Endothelial cell of umbilical vein (primary cell): Measurements from ENCODE around the gene TRDMT1. TPM values are rescaled to one million over a fixed set of nuclear protein-coding genes. Genes with fewer than 3 reads are reported as not detected.

ENCODE experiments used
- BruUV-seq: library from RNA; stranded (reverse); fragments of 400-500 nt; replicated peaks from 2 replicates; lab custom pipeline; 2021; lab: Mats Ljungman, UMichigan
- CTCF ChIA-PET: fragments of 300-600, 350-600 bp; sonication (Branson Sonifier 250); formaldehyde crosslinking; loops from one replicate; lab custom pipeline; 2021; ENCODE audit warnings: antibody characterized with exemption, inconsistent platforms; lab: Charles Lee
- POLR2A ChIA-PET: fragments of 300-600, 350-600 bp; sonication (Branson Sonifier 250); formaldehyde crosslinking; loops from one replicate; lab custom pipeline; 2021; ENCODE audit warnings: antibody characterized with exemption, inconsistent platforms; lab: Charles Lee
- DNase-seq: peaks from one replicate; pipeline ENCODE4 v3.0.0-alpha.2; 2011; ENCODE audit warnings: low read depth, low spot score
- FAIRE-seq: peaks from 2 replicates; lab custom pipeline; 2011; peaks lifted over from hg19 to GRCh38; lab: Jason Lieb, UNC
- H2AFZ ChIP-seq: 2 replicates; pipeline ENCODE4 v1.6.0; 2012; ENCODE audit warnings: low read depth, low read length, control low read depth, inconsistent platforms
- H3K27ac ChIP-seq: 2 replicates; pipeline ENCODE4 v1.5.1; 2011; ENCODE audit warnings: low read depth, mild to moderate bottlenecking, control low read depth, low read length, moderate library complexity; ENCODE audit not compliant: insufficient read depth
- H3K27me3 ChIP-seq, 2 experiments: 2 replicates each; pipeline versions ENCODE4 v1.6.0 to v1.6.1; 2011; ENCODE audit warnings: low read length in 2 of 2, mixed read lengths in 1 of 2; ENCODE audit not compliant: control insufficient read depth in 2 of 2, insufficient read depth in 2 of 2
- H3K36me3 ChIP-seq, 2 experiments: 2 replicates in 1 of 2; 3 replicates in 1 of 2; pipeline ENCODE4 v1.5.1; 2011; ENCODE audit warnings: low read length in 2 of 2, mild to moderate bottlenecking in 1 of 2, moderate library complexity in 1 of 2; ENCODE audit not compliant: control insufficient read depth in 2 of 2, insufficient read depth in 2 of 2; ENCODE audit errors: extremely low read depth in 1 of 2
- H3K4me1 ChIP-seq: 3 replicates; pipeline ENCODE4 v1.5.1; 2011; ENCODE audit warnings: mild to moderate bottlenecking, low read length; ENCODE audit not compliant: control insufficient read depth, insufficient read depth; ENCODE audit errors: extremely low read depth
- H3K4me2 ChIP-seq: 2 replicates; pipeline ENCODE4 v1.6.1; 2011; ENCODE audit warnings: low read length, control low read depth, mixed read lengths; ENCODE audit not compliant: insufficient read depth
- H3K4me3 ChIP-seq, 3 experiments: fragments of 200-600 bp in 1 of 3; sonication (generic), shearing (Covaris generic) in 1 of 3; replicated peaks in 1 of 3; 2 replicates each; pipeline ENCODE4 v1.5.1; 2011 to 2016; ENCODE audit warnings: control low read depth in 3 of 3, low read length in 3 of 3, mild to moderate bottlenecking in 2 of 3, inconsistent platforms in 1 of 3, low read depth in 1 of 3, moderate library complexity in 1 of 3; ENCODE audit not compliant: insufficient read depth in 1 of 3
- H3K79me2 ChIP-seq: 2 replicates; pipeline ENCODE4 v1.6.0; 2012; ENCODE audit warnings: low read length, inconsistent platforms; ENCODE audit not compliant: control insufficient read depth, insufficient read depth
- H3K9ac ChIP-seq: replicated peaks from 2 replicates; pipeline ENCODE3; 2011; ENCODE audit warnings: low read length, control low read depth; ENCODE audit not compliant: insufficient read depth; ENCODE audit errors: extremely low read depth
- H3K9me1 ChIP-seq: replicated peaks from 3 replicates; pipeline ENCODE4 v1.6.0; 2011; ENCODE audit warnings: mild to moderate bottlenecking, low read length; ENCODE audit not compliant: control insufficient read depth, insufficient read depth; ENCODE audit errors: extremely low read depth
- H3K9me3 ChIP-seq: replicated peaks from 2 replicates; pipeline ENCODE4 v1.5.1; 2012; ENCODE audit warnings: low read length, inconsistent platforms; ENCODE audit not compliant: control insufficient read depth, insufficient read depth
- H4K20me1 ChIP-seq: replicated peaks from 2 replicates; pipeline ENCODE3; 2011; ENCODE audit warnings: mild to moderate bottlenecking, low read length; ENCODE audit not compliant: control insufficient read depth, insufficient read depth; ENCODE audit errors: extremely low read depth
- CTCF ChIP-seq, 2 donors: IDR thresholded peaks; 1 replicate in 1 of 2; 2 replicates in 1 of 2; pipeline ENCODE4 v1.5.1; 2011; ENCODE audit warnings: low read length in 2 of 2, mild to moderate bottlenecking in 2 of 2, moderate library complexity in 2 of 2, control low read depth in 1 of 2, inconsistent platforms in 1 of 2, low read depth in 1 of 2; ENCODE audit not compliant: insufficient read depth in 1 of 2; ENCODE audit errors: extremely low read depth in 1 of 2
- EZH2 ChIP-seq: IDR thresholded peaks from 2 replicates; pipeline ENCODE4 v1.6.1; 2012; ENCODE audit warnings: borderline replicate concordance, low read depth, mild to moderate bottlenecking, moderate library complexity, low read length, inconsistent platforms; ENCODE audit not compliant: severe bottlenecking
- FOS ChIP-seq: IDR thresholded peaks from 2 replicates; pipeline ENCODE4 v1.6.1; 2011; ENCODE audit warnings: mild to moderate bottlenecking, low read length, moderate library complexity, borderline replicate concordance; ENCODE audit not compliant: insufficient read depth
- GATA2 ChIP-seq: IDR thresholded peaks from 2 replicates; pipeline ENCODE4 v1.7.0; 2011; ENCODE audit warnings: low read depth, mild to moderate bottlenecking, moderate library complexity, mixed read lengths, low read length; ENCODE audit not compliant: insufficient read length, insufficient read depth
- JUN ChIP-seq: IDR thresholded peaks from 2 replicates; pipeline ENCODE4 v1.6.1; 2011; ENCODE audit warnings: borderline replicate concordance, low read depth; ENCODE audit not compliant: insufficient read length, insufficient read depth
- MYC ChIP-seq: IDR thresholded peaks from one replicate; pipeline ENCODE4 v1.6.1; 2011; ENCODE audit warnings: mild to moderate bottlenecking, low read depth, low read length
- POLR2A ChIP-seq: IDR thresholded peaks from 2 replicates; pipeline ENCODE4 v1.6.1; 2012; ENCODE audit warnings: low read depth, mild to moderate bottlenecking, control low read depth, low read length
- POLR2AphosphoS5 ChIP-seq: IDR thresholded peaks from 2 replicates; pipeline ENCODE4 v1.6.1; 2012; ENCODE audit warnings: low read depth, mild to moderate bottlenecking, control low read depth, low read length, moderate library complexity; ENCODE audit not compliant: insufficient read depth
- dilution Hi-C: fragments of 300-500 bp; cut with MboI; formaldehyde crosslinking; loops from one replicate; pipeline ENCODE4 v1.15.0; 2019; ENCODE audit warnings: low sequenced_read_pairs; ENCODE audit not compliant: extremely low pct_ligation_motif_present
- intact Hi-C: fragments of 100-400 bp; cut with micrococcal nuclease; formaldehyde crosslinking; loops from one replicate; pipeline ENCODE4 v1.10.0; 2022
- polyA plus RNA-seq, 4 experiments: library from polyadenylated mRNA; depleted of rRNA in 3 of 4; stranded (reverse) in 3 of 4; unstranded in 1 of 4; fragments of >200 nt; gene quantifications; 2 replicates each; pipeline versions ENCODE4 v1.2.1 to v1.2.3, GENCODE V29; 2011 to 2012; ENCODE audit warnings: missing spikeins in 1 of 4
- total RNA-seq: library from RNA; stranded (reverse); gene quantifications from 2 replicates; pipeline ENCODE4 v1.2.3, GENCODE V29; 2021
- TF ChIP-seq, protein P1 (sequence below): IDR thresholded peaks from 2 replicates; pipeline ENCODE4 v1.6.1; 2011; ENCODE audit not compliant: insufficient read depth, insufficient read length

The TRDMT1 gene
- total and polyA plus RNA-seq, 2 donors (not counting 3 experiments of a cell fraction or from before 2014, with no cell fraction given) = 10.0 to 12.3 TPM

GRCh38 chr10:17119845-17120244, 81.6 kb downstream of the TRDMT1 start:
- dilution Hi-C loops (no loop called here), intact Hi-C loops (no loop called here)
- Histone ChIP-seq H3K9me1 (no peaks in the 10 kb centered on the region), H3K79me2 (no peaks in the 10 kb centered on the region), H3K9ac (no peak overlapping the region), H3K4me3 (no peak overlapping the region), H3K9me3 (no peaks in the 10 kb centered on the region), H2AFZ (no peak overlapping the region), H3K4me1 (peaks cover 18% of the 10 kb centered on the region), H3K4me2 (no peak overlapping the region), H3K27ac (no peak overlapping the region), H3K36me3 (no peaks in the 10 kb centered on the region), H3K27me3 (no peaks in the 10 kb centered on the region), H4K20me1 (no peaks in the 10 kb centered on the region)
- no TSS peak for BruUV-seq
- ChIA-PET POLR2A (no interaction called here), CTCF (interaction anchor here (1.0 kb wide), 1 partner anchor 13 kb away, joined by 4 read pairs; no protein-coding TSS in a partner anchor)
- TF ChIP-seq CTCF (IDR thresholded peaks at IDR 0.05; ENCODE audit: extremely low read depth in 1 of 2, insufficient read depth in 1 of 2, low read depth in 1 of 2, low read length in 2 of 2) (no peak), GATA2 (no peak), JUN (no peak), MYC (no peak), FOS (no peak), POLR2AphosphoS5 (no peak), EZH2 (no peak), POLR2A (no peak)
- TF ChIP-seq, protein P1, sequence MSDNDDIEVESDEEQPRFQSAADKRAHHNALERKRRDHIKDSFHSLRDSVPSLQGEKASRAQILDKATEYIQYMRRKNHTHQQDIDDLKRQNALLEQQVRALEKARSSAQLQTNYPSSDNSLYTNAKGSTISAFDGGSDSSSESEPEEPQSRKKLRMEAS = no peak
- no peak for DNase-seq
- peak; percentile 15 for FAIRE-seq
